Left ventricle myocardium superior (tissue), 1 donor: ENCODE data around the gene PDE1C. TPM values are rescaled to one million over a fixed set of nuclear protein-coding genes. Genes with fewer than 3 reads are reported as not detected.
"Not testable (repeated sequence)": the region's sequence is repeated elsewhere in the genome, so short reads cannot be mapped to it uniquely, and the experiment has no call there.

Source experiments
- ATAC-seq: fragments of 200-7000 bp; cut with Tn5 transposase; one replicate; pipeline ENCODE4 v1.9.1; 2020; ENCODE audit warnings: mild to moderate bottlenecking, moderate library complexity
- DNase-seq: peaks from one replicate; pipeline ENCODE4 v3.0.0-alpha.2; 2020
- intact Hi-C: fragments of 100-400 bp; cut with micrococcal nuclease; formaldehyde crosslinking; loops from one replicate; pipeline ENCODE4 v1.11.0; 2022
- total RNA-seq: library from RNA; stranded (reverse); fragmentation: NEBNext Ultra II Directional; extraction: Animal tissue kit (Norgen Biotek cat#: 25700); gene quantifications from one replicate; pipeline ENCODE4 v1.2.1, GENCODE V29; 2021
- donor health status: DM: no; HTN: yes; CAD: no; lungs with severe emphysema.

PDE1C gene
- total RNA-seq, 1 donor from 2014 or later: 192 TPM

DNA sequence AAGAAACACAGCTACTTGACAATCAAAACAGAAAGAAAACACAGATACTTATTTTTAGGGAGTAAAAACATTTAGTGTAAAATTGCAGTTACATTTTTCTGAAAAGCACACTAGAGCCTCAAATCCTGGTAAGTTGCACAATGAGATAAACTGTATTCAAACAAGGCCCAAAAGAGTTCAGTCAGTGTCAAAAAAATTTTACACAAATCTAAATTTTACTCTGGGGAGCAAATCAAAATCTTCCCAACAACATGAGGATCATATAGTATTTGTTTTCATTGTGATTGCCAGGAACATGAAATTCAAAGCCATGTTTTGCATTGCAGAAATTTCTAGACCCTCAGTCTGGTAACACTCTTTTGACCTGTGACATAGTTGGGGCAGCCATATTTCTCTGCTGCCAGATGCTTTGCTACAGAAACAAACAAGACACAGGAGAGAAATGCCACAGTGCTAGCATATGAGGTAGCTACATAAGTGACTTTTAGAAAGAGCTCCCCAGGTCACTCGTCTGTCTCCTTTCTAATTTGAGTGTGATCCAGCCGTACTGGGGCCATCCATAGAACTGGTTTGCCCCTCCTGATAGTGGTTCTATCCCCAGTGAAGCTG, 49.6 kb downstream of the PDE1C start:
- peak; percentile 51 for ATAC-seq
- DNase-seq: no peak
- intact Hi-C loops: no loop called here

DNA sequence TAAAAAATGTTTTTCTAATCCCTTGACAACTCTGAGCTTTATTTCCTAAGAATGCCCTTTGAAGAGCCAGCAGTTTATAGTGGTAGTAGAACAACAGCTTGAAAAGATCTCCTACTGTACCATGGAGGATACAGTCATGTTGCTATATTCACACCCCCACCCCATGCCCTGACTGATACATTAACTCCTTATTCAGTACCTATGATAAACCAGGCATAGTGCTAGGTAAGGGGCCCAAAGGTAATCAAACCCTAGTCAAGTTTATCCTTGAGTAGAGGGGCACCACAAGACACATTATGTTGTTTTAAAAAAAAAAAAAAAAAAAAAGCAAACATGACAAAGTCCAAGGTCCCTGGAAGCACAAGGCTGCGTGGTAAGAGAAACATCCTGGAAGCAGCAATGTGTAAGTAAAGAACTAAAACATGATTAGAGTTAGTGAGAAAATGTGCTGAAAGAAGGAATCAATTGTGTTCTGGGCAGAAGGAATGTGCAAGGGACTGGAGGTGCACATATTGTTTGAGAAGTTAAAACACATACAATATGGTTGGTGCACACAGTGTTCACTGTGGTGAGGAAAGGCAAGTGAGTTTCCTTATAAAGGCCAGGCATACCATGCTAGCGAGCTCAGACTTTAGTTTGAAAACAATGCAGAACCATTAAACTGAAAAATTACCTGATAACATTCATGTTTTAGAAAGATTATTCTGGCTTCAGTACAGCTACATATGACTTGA, 51.2 kb downstream of the PDE1C start:
- DNase-seq: no peak
- intact Hi-C loops: no loop called here
- no peak for ATAC-seq

DNA sequence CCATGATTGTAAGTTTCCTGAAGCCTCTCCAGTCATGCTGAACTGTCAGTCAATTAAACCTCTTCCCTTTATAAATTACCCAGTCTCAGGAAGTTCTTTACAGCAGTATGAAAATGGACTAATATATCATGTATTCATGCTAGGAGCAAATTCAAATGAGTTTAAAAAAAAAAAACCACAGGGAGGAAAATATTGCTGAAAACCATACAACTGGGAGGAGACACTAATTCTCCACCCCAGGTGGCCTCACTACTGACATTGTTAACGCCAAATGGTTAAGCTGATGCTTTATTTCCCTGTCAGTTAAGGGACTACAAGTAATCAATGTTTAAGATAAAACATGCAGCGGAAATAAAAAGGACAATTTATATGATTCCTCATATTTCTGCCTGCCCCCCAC, 55.1 kb downstream of the PDE1C start:
- DNase-seq (no peak), ATAC-seq (no peak)
- intact Hi-C loops: no loop called here

DNA sequence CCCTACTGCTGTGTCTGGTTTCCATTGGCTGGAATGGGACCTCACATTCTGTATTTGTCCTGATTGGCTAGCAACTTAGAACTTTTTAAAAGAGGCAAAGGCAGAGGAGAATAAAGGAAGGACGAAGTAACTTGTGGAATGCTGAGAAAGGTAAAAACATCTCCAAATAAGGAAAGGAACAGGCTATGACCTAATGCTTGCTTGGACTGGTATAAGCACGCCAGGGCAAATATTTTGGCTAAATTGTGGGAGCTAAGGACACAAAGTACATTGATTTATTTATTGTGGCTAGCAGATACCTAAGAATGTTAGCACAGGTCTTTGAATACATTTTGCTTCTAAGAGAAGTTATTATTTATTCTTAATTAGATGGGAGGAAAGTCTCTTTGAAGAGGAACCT, 56.7 kb downstream of the PDE1C start:
- DNase-seq, intact Hi-C loops, ATAC-seq: not testable (repeated sequence)

DNA sequence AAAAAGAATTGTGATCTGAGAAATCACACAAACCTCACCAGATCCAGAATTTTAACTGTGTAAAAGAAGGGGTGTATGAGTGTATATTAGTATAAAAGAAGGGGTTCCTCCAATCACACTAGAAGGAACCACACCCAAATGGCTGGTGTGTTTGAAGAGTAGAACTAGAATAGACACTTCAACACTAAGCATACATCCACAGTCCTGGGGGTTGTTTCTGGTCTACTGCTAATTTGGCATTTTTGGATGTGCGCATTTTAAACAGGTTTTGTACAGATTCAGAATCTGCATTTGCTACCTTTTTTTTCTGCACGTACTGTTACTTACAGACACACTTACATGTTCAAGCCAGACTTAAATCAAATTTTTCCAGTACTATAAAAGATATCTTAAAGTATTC, 64.6 kb downstream of the PDE1C start:
- no peak for ATAC-seq
- intact Hi-C loops: no loop called here
- DNase-seq: no peak

DNA sequence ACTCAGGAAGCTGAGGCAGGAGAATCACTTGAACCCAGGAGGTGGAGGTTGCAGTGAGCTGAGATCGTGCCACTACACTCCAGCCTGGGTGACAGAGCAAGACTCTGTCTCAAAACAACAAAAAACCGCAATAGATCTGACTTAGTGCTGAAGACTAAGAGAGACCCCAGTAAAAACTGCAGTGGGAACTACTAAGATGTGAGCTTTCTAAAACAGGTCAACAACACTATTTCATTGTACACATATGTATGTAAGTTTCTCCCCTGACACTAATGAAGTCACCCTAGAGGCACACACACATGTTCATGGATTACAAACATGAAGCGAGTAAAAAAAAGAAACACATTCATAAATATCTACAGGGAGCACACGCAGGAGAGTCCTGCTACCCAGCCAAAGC, 68.3 kb downstream of the PDE1C start:
- intact Hi-C loops: no loop called here
- ATAC-seq (no peak), DNase-seq (no peak)

DNA sequence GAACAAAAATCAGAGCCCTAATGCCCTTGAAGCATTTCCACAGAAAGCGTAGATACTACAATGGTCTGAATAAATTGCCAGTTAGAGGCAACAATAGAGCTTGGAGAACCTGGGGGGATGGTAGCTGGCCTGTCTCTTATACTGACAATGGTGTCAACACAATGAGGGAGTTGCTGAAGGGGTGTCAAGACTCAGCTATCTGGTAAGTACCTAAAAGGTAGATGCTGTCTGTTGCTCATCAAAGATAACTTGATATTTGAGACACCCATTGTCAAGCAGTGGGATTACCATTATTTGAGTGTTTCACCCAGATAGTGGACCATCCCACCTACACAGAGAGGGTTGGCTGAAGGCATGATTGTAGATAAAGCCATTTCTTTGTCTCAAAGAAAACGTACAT, 72.8 kb downstream of the PDE1C start:
- DNase-seq (no peak), ATAC-seq (no peak)
- intact Hi-C loops: no loop called here

DNA sequence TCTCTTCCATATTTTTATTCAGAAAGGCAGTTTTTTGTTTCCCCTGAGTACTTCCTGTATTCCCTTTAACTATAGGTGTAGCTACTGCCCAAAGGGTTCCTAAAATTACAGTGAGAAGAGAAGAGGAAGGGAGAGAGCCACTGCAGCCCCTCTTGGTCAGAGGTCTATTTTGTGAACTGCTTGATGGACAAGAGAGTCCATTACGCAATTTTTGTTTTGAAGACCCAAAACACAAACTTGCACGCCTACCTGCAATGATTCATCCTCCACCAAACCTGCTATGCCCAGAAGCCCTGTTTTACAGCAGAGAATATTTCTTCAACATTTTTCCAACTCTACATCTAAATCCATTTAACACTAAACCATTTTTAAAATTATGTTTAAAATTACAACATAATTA, 75.1 kb downstream of the PDE1C start:
- ATAC-seq (no peak), DNase-seq (no peak)
- intact Hi-C loops: no loop called here

DNA sequence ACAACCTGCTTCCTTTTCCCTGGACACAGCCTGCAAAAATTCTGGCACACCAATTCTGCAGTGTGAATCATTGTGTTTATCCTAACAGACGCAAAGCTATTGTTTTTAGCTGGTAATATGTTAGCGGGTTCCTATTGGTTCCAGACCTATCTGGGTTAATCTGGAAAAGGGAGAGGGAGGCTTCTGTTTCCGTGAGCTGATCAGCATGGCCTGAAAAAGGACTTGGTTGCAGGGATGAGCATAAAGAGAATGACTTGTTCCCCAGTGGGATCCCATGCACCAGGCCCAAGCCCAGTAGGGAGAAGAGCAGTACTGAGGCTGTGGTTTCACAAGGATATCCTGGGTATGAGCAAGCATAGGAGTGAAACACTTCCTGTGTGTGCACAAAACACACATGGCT, 78.4 kb downstream of the PDE1C start:
- no peak for DNase-seq
- intact Hi-C loops: no loop called here
- no peak for ATAC-seq

DNA sequence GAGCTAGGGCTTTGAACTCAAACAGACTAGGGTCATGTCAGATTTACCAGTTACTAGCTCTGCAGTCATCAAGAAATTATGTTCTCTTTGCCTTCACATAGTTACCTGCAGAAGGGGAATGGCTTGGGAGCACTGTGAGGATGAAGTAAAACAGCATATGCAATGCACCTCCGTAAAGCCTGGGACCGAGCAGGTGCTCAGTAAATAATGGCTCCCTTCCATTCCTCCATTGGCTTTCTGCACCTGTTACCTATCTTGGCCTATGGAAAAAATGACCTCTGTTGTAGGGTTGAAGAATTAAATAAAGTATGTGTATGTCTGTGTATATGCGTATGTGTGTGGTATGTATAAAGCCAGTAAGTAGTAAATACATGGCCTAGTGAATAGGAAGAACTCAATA, 78.8 kb downstream of the PDE1C start:
- ATAC-seq (no peak), DNase-seq (no peak)
- intact Hi-C loops: no loop called here

DNA sequence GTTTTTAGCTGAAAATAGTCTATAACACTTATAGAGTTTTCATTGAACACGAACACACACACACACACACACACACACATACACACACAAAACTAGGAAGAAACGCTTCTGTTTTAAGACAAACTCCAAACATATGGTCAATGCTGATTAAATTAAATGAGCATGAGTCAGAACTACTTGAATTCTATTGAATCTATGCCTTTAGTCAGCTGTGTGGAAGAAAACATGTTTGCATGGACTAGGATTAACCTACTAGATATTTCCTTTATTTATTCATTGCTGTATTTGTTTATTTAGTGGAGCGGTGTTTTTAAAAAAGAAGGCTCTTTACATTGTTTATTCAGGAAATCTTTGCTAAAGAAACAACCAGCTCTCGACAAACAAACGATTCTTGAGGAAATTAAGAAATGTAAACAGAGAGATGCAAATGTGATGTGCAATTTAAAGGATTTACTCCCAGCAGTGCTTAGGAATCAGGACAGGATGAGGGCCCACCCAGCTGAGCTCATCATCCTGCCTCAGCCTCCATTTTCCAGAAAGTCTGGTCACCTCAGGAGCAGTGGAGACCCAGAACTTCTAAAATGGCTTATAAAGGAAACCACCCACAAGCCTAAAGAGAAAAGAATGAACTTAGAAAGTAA, 83.2 kb downstream of the PDE1C start:
- intact Hi-C loops: no loop called here
- DNase-seq: no peak

DNA sequence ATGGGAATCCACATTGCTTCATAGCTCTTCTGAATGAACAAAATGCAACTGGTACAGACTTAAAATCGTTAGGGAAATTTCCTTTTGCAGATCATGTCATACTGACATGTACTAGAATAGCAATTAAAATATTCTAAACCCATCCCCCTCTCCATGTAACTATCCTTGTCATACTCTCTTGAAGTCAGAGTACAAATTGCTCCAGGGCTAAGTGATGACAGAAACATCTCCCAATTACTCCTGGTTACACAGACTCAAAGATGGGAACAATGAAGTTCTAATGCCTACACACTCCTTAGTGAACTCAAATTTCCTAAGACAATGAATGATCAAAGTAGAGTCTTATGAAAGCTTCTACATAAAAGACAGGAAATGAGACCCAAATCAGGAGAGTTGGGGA, 87.2 kb downstream of the PDE1C start:
- no peak for DNase-seq
- intact Hi-C loops: no loop called here
- peak; percentile 85 for ATAC-seq

More for the DNA sequence above, 83.2 kb downstream of the PDE1C start:
- ATAC-seq: no peak

DNA sequence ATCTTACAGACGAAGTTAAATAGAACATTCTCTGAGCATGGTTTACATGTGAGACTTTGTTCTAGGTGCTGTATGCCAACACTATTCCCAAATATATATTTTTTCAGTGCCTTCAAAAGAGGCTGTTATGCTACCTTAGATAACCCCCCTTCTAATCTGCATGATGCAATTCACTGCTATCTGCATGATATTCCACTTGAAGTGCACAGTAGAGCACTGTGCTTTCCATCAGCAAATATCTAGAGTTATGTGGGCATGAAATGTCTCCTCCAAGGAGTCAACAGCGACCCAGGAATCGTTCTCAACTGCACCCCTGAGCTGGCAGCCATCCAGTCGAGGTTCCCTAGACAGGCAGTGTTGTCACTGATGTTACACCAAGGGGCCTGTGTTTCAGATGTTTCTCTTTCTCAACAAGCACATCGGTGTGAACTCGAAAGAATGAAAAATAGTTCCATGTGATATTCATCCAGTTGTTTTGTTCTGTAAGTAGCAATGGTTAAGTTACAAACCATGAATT, 88.3 kb downstream of the PDE1C start:
- ATAC-seq: peak; percentile 72
- peak; percentile 52 for DNase-seq
- intact Hi-C loops: no loop called here

DNA sequence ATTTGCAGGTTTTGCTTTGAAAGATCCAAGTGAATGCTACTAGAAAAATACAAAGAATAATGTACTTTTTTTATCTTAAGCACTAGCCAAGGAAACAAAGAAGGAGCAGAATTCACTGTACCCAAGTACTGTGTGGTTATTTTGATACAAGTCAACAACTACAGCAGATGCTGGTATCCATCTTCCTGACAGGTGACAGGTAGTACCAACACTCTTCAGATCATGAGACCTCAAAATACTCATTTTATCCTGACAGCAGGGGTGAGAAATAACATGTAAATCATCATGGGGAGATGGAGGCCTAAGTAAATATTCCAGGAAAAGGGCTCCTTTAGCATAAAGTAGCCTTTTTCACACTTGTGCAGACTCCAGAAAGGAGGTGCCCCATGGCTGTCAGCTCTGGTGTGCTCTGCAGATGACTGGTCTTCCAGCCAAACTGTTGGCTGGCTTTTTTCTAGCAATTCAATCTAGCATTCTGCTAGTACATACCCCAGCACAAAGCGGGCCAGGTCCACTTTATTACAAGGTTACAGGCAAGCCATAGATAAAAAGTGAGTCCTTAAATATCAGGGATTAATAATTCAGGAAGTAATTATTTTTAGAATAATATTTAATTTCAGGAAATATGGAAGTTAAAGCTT, 90.4 kb downstream of the PDE1C start:
- DNase-seq (no peak), ATAC-seq (peak; percentile 40)
- intact Hi-C loops: no loop called here

DNA sequence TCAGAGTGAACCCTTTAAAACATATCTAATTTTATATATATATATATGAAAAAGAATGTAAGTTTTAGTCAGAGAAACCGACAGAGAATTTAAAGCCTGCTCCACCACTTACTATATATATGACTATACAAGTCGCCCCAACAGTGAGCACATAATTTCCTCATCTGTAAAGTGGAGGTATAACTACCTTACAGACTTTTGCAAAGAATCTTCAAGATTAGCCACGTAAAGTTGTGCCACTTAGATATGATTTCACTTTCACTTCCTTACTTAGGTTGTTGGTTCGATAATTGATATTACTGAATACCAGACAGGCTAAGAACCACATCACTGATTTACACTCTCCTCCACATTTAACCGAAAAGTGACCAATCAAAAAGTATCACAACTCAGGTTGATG, 94.7 kb downstream of the PDE1C start:
- DNase-seq: no peak
- no peak for ATAC-seq
- intact Hi-C loops: no loop called here

DNA sequence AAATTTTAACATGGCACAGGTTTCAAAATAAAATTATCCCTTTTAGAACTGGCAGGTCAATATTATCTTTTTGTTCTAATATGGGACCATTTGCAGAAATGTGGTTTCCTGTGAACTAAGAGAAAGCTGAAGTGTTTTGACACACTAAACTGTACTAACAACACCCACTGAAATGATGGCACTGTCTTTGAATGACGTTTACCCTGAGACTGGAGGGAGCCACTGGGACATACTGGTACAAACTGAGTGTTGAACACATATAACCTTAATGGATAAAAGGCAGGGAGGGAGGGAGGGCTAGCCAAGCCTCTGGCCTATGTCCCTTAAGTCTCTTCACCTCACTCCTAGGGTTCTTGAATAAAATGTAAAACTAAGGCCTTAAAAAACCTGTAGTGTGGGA, 95.9 kb downstream of the PDE1C start:
- peak; percentile 38 for ATAC-seq
- intact Hi-C loops: no loop called here
- no peak for DNase-seq

DNA sequence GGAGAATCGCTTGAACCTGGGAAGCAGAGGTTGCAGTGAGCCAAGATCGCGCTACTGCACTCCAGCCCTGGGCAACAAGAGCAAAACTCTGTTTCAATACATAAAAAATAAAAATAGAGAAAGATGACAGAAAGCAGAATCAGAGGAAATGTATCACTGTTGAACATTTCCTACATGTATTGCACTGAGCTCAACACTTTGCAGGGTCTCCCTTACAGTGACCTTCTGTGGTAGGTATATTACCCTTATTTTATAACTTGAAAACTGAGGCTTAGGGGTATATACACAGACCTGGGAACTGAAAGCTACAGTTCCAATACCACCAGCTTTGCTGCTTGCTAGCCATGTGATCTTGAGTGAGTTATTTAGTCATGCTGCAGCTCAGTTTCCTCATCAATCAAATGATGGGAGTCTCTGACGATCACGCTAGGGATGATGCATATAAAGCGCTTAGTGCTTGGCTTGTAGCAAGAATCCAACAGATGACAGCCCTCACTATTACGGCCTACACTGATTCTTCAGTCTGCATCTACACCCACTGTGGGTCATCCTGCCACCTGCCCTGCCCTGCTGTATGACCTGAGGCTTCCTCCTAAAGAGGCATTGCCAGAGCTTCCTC, 99.0 kb downstream of the PDE1C start:
- intact Hi-C loops: no loop called here
- ATAC-seq (peak; percentile 34), DNase-seq (no peak)

DNA sequence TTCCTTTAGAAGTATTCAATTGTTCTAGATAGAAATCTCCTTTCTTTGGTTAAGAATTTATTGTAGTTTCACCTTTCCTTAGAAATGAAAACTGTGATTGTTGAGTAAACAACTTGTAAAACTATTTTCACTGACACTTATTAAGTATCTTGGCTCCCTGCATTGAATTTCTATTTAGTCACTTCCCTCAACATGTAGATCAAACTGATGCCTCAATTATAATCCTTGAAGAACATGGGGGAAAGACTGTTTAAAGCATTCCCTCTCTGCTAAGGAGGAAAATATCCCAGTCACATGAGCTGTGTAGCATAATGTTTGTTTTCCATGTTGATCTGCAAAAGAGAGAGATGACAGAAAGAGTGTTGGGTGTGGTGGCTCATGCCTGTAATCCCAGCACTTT, 99.7 kb downstream of the PDE1C start:
- intact Hi-C loops: no loop called here
- DNase-seq (no peak), ATAC-seq (no peak)

DNA sequence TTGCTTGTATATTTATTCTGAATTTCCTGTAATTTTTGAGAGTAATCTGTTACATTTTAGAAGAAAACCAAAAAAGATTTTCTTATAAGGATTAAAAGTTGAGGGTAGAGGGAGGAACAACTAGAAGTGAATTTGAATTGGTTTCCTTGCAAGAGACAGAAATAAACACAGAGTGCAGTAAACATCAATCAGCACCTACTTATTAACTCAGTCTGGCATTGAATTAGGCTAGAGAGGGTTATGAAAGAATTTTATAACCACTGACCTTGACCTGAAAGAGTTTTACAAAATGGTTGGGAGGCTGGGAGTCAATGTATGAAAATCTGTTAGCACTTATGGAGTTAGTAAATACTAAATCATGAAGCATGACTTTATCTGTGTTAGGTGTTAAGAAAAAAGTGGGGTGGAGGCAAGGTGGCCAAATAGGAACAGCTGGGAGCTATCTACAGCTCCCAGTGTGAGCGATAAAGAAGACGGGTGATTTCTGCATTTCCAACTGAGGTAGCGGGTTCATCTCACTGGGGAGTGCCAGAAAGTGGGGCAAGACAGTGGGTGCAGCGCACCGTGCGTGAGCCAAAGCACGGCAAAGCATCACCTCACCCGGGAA, 106.5 kb downstream of the PDE1C start:
- DNase-seq (peak; percentile 28), ATAC-seq (peak; percentile 96)
- intact Hi-C loops: no loop called here
